Activated naive CD4-positive, alpha-beta T cell treated with anti-CD3 and anti-CD28 coated beads, Interleukin-2, amount 10 ng/mL, durations not matched to agents 7 days and 5 days (primary cell): ENCODE results near the gene PSME1.

Experiments
- CTCF ChIA-PET: fragments of 350-600 bp; sonication (Branson Sonifier 250); formaldehyde crosslinking; loops from one replicate; lab custom pipeline; 2021; ENCODE audit warnings: antibody characterized with exemption; lab: Charles Lee
- DNase-seq: peaks from one replicate; pipeline ENCODE4 v3.0.0-alpha.2; 2020
- H3K27ac Mint-ChIP-seq: one replicate; pipeline ENCODE4 v1.8.0; 2021; ENCODE audit warnings: mild to moderate bottlenecking, moderate library complexity, mixed read lengths
- H3K27me3 Mint-ChIP-seq: one replicate; pipeline ENCODE4 v1.8.0; 2021; ENCODE audit warnings: mild to moderate bottlenecking, mixed read lengths
- H3K36me3 Mint-ChIP-seq: one replicate; pipeline ENCODE4 v1.8.0; 2021; ENCODE audit warnings: mixed read lengths
- H3K4me1 Mint-ChIP-seq: one replicate; pipeline ENCODE4 v1.8.0; 2021; ENCODE audit warnings: mixed read lengths
- H3K4me3 Mint-ChIP-seq: one replicate; pipeline ENCODE4 v1.8.0; 2021; ENCODE audit warnings: mild to moderate bottlenecking, moderate library complexity, mixed read lengths
- H3K9me3 Mint-ChIP-seq: one replicate; pipeline ENCODE4 v1.8.0; 2021; ENCODE audit warnings: mixed read lengths

The PSME1 gene

DNA sequence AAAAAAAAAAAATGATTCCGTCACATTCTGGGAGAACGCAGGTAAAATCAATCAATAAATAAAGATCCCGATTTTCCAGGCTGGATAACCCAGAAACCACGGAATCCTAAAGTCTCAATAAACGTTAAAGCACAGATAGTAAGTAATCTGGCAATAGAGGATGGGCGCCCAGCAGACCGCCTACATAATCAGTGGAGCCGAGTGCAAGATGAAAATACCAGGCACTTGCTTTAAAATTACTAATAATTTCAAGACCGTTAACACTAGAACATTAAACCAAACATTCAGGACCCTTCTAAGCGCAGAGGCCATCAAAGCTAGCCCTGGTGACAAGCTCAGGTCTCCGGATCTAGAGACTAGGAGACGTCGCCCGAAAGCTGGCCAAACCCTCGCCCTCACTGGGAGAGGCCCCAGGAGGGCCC is 22.6 kb upstream of the PSME1 start:
- Mint-ChIP-seq H3K9me3 (no peaks in the 10 kb centered on the region), H3K27ac (peak overlapping the region; percentile 99), H3K27me3 (no peaks in the 10 kb centered on the region), H3K36me3 (peaks cover 34% of the 10 kb centered on the region), H3K4me3 (peak overlapping the region; percentile 87), H3K4me1 (peaks cover 46% of the 10 kb centered on the region)
- CTCF ChIA-PET, result interaction anchor here (0.7 to 2.2 kb wide), 6 partner anchors 18 to 129 kb away, joined by 3 to 9 read pairs (median 5); partner anchors contain the start of genes IRF9, RNF31 and TINF2
- DNase-seq, result no peak

DNA sequence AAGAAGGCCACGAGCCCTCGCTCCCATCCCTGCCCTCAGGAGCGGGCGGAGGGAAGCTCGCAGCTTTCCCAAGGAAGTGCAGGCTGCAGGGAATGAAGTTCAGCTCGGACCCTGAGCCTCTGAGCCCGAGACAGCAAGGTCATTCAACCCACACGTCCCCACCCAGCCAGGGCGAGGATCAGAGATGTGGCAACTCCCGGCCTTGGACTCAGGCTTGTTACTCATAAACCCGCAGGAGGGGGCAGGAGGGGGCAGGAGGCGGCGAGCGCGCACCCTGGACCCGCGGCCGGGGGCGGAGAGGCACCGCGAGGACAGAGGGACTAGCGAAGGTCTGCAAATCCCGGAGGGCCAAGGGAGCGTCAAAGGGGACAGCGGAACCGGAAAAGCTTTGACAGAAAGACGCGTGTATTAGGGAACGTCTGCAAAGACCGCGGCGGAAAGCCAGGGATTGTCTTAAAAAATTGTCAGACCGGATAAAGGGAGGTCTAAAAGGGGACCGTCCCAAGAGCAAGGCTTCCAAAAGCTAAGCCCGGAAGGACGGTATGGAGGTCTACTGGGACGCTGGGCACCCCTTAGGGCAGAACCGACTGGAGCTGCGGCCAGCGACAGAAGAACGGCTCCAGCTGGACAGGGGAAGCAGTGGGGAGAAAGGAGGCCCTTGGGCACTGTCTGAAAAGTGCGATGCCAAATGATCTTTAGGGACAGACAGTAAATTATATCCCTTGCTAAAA is 22.0 kb upstream of the PSME1 start:
- CTCF ChIA-PET, result interaction anchor here (0.7 to 2.5 kb wide), 11 partner anchors 9 to 129 kb away, joined by 3 to 9 read pairs (median 4); partner anchors contain the start of genes IRF9, PSME1, RNF31 and TINF2
- H3K27ac Mint-ChIP-seq, result peak overlapping the region; percentile 99
- peaks cover 42% of the 10 kb centered on the region for H3K4me1 Mint-ChIP-seq
- no peaks in the 10 kb centered on the region for H3K27me3 Mint-ChIP-seq
- peak; percentile 89 for DNase-seq
- H3K9me3 Mint-ChIP-seq, result no peaks in the 10 kb centered on the region
- peak overlapping the region; percentile 87 for H3K4me3 Mint-ChIP-seq
- peaks cover 40% of the 10 kb centered on the region for H3K36me3 Mint-ChIP-seq

DNA sequence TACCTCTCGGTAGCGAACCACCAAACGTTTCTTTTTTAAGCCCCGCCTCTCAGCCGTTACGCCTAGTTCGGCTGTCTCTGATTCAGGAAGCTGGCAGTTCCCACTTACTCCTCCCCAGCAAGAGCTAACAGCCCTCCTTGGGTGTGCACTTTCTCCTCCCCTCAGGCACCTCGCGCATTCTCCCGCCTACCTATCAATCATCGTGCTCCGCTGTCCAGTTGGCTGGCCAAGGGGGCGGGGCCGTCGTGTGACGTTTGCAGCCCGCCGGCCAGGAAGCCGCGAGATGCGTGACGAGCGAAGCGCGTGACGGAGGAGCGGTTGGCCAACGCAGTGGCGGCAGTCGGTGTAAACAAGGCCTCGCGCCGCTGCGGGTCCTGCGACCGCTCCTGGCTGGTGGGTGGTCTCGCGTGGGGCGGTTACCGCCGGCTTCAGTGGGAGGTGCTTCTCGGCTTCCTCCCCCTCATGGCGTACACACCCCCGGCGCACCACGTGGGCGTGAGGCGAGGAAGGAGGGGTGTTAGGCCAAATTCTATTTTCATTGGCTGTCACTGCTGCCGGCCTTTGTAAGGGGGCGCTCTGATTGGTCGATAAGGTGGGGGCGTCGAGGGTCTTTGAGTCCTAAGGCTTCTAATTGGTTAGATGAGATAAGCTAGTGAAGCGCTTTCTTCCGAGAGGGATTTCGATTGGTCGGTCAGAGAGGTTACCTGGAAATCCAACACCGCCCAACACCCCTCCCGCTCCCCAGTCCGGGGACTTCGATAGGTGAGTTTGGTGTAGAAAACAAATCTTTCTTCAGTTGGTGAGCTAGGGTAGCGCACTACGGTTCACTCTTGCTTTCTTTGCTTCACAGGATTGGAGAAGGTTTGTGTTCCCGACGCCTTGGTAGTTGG is 21.2 kb upstream of the PSME1 start, which contains the start of the genes DCAF11 and NRL:
DCAF11 (plus strand) TSS at position 246 of the 890 bp plus-strand sequence. CDS start 818 bp downstream, outside the sequence.
NRL (minus strand) TSS at position 418 of the 890 bp plus-strand sequence. CDS start 32,101 bp downstream, outside the sequence.
- H3K9me3 Mint-ChIP-seq, result no peaks in the 10 kb centered on the region
- H3K4me3 Mint-ChIP-seq, result peak within 1 kb of the TSS; percentile 87
- H3K4me1 Mint-ChIP-seq, result peaks cover 36% of the 10 kb centered on the region
- H3K27ac Mint-ChIP-seq, result peak within 1 kb of the TSS; percentile 99
- CTCF ChIA-PET, result interaction anchor here (0.9 to 2.5 kb wide), 14 partner anchors 10 to 194 kb away, joined by 3 to 9 read pairs (median 4); partner anchors contain the start of genes CIDEB, IRF9, PSME1 and RNF31
- H3K36me3 Mint-ChIP-seq, result peaks cover 48% of the 10 kb centered on the region
- peak; percentile 99 for DNase-seq
- no peaks in the 10 kb centered on the region for H3K27me3 Mint-ChIP-seq

DNA sequence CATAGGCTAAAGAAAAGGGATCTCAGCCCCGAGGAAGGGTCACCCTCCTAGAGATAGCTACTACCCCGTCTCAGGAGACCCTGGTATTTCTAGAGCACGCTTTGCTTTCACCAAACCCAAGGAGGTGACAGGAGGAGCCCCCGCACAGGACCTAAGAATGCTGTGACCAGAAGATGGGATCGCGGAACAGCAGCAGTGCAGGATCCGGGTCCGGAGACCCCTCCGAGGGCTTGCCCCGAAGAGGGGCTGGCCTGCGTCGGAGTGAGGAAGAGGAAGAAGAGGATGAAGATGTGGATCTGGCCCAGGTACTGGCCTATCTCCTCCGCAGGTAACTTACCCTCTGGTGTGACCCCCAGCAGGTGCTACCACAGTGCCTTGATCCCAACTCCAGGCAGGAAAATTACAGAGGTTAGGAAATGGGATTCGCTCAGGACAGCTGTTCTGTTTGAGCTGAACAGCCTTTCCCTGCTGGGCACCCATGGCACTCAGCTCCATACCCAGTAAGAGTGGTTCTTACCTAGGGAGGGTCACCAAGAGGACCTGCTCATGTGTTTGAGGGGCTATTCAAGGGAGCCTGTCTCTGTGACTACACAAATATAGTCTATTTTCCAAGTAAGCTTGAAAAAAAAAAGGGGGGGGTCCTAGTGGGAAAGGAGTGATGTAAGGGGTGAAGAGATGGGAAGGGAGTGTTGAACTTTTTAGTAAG is 20.4 kb upstream of the PSME1 start:
- CTCF ChIA-PET, result interaction anchor here (1.0 to 2.5 kb wide), 11 partner anchors 11 to 193 kb away, joined by 3 to 9 read pairs (median 4); partner anchors contain the start of genes CIDEB, IRF9 and PSME1
- Mint-ChIP-seq H3K9me3 (no peaks in the 10 kb centered on the region), H3K36me3 (peaks cover 51% of the 10 kb centered on the region), H3K27me3 (no peaks in the 10 kb centered on the region), H3K4me3 (peak overlapping the region; percentile 87), H3K27ac (peak overlapping the region; percentile 99), H3K4me1 (peaks cover 34% of the 10 kb centered on the region)
- DNase-seq, result no peak

DNA sequence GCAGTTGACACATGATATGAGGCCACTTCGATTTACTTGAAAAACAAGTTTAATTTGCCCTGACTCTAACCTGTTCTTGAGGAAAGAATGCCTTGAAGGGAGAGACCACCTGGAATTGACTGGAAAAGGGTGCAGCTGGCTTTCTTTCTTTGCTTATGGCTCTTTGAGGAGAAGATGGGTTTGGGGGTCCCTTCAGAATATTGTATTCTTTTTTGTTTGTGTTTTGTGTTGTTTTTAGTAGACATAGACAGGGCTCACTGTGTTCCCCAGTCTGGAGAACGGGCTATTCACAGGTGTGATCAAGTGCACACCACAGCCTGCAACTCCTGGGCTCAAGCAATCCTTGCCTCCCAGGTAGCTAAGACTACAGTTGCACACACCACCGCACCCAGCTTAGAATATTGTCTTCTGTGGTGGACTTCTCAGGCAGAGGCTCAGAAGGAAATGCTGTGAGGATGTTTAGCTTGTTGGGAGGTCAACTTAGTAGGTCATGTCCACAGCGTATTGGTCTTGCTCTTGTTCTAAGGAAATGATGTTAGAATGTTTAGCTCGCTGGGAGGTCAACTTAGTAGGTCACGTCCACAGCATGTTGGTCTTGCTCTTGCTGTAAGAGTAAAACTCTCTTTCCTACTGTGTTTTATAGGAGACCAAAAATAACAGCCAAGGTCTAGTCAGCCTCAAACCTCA is 19.7 kb upstream of the PSME1 start:
- H3K27ac Mint-ChIP-seq, result peak overlapping the region; percentile 99
- no peaks in the 10 kb centered on the region for H3K27me3 Mint-ChIP-seq
- peaks cover 55% of the 10 kb centered on the region for H3K36me3 Mint-ChIP-seq
- DNase-seq, result no peak
- H3K4me1 Mint-ChIP-seq, result peaks cover 32% of the 10 kb centered on the region
- H3K4me3 Mint-ChIP-seq, result peak overlapping the region; percentile 87
- CTCF ChIA-PET, result interaction anchor here (1.0 to 2.5 kb wide), 5 partner anchors 16 to 192 kb away, joined by 3 to 8 read pairs (median 6); partner anchors contain the start of genes CIDEB, IRF9 and PSME1
- no peaks in the 10 kb centered on the region for H3K9me3 Mint-ChIP-seq

- Mint-ChIP-seq H3K27me3 (no peaks in the 10 kb centered on the region), H3K4me1 (peaks cover 31% of the 10 kb centered on the region), H3K27ac (no peak overlapping the region), H3K36me3 (peaks cover 60% of the 10 kb centered on the region), H3K9me3 (no peaks in the 10 kb centered on the region), H3K4me3 (peak overlapping the region; percentile 87)
- no peak for DNase-seq
- CTCF ChIA-PET, result interaction anchor here (1.5 kb wide), 1 partner anchor 43 kb away, joined by 6 read pairs; the partner anchor contains the start of gene IRF9
Observed at GRCh38 chr14:24117179-24117578, 18.8 kb upstream of the PSME1 start.

GRCh38 chr14:24119691-24120090 is 16.3 kb upstream of the PSME1 start:
- no peaks in the 10 kb centered on the region for H3K27me3 Mint-ChIP-seq
- H3K4me1 Mint-ChIP-seq, result peaks cover 30% of the 10 kb centered on the region
- CTCF ChIA-PET, result interaction anchor here (1.6 kb wide), 1 partner anchor 11 kb away, joined by 4 read pairs; no protein-coding TSS in a partner anchor
- peaks cover 80% of the 10 kb centered on the region for H3K36me3 Mint-ChIP-seq
- H3K9me3 Mint-ChIP-seq, result no peaks in the 10 kb centered on the region
- no peak overlapping the region for H3K4me3 Mint-ChIP-seq
- DNase-seq, result no peak
- H3K27ac Mint-ChIP-seq, result no peak overlapping the region

- Mint-ChIP-seq H3K4me3 (no peak overlapping the region), H3K36me3 (peaks cover 71% of the 10 kb centered on the region)
- CTCF ChIA-PET, result no interaction called here
Observed at GRCh38 chr14:24121210-24121609, 14.8 kb upstream of the PSME1 start.

GRCh38 chr14:24122416-24122815 is 13.6 kb upstream of the PSME1 start:
- DNase-seq, result peak; percentile 5
- Mint-ChIP-seq H3K4me1 (peaks cover 9% of the 10 kb centered on the region), H3K36me3 (peaks cover 61% of the 10 kb centered on the region), H3K27me3 (no peaks in the 10 kb centered on the region), H3K4me3 (no peak overlapping the region), H3K27ac (no peak overlapping the region), H3K9me3 (no peaks in the 10 kb centered on the region)
- CTCF ChIA-PET, result interaction anchor here (1.4 kb wide), 1 partner anchor 14 kb away, joined by 4 read pairs; no protein-coding TSS in a partner anchor

More at GRCh38 chr14:24121210-24121609, 14.8 kb upstream of the PSME1 start:
- no peak overlapping the region for H3K27ac Mint-ChIP-seq
- H3K9me3 Mint-ChIP-seq, result no peaks in the 10 kb centered on the region
- no peak for DNase-seq
- H3K4me1 Mint-ChIP-seq, result peaks cover 20% of the 10 kb centered on the region
- no peaks in the 10 kb centered on the region for H3K27me3 Mint-ChIP-seq

DNA sequence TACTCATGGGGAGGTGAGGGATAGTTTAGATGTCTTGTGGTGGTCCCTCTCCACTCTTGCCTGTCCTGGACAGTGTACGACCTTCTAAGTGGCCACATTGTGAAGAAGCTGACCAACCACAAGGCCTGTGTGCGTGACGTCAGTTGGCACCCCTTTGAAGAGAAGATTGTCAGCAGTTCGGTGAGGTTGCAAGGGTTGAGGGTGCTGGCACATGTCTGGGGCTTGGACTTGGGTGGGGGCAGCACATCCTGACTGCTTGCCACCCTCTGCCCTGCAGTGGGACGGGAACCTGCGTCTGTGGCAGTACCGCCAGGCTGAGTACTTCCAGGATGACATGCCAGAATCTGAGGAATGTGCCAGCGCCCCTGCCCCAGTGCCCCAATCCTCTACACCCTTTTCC is 13.1 kb upstream of the PSME1 start:
- peak; percentile 14 for DNase-seq
- no peaks in the 10 kb centered on the region for H3K27me3 Mint-ChIP-seq
- H3K27ac Mint-ChIP-seq, result no peak overlapping the region
- peaks cover 56% of the 10 kb centered on the region for H3K36me3 Mint-ChIP-seq
- peaks cover 4% of the 10 kb centered on the region for H3K4me1 Mint-ChIP-seq
- CTCF ChIA-PET, result interaction anchor here (1.4 kb wide), 1 partner anchor 14 kb away, joined by 4 read pairs; no protein-coding TSS in a partner anchor
- H3K9me3 Mint-ChIP-seq, result no peaks in the 10 kb centered on the region
- H3K4me3 Mint-ChIP-seq, result no peak overlapping the region

- H3K27ac Mint-ChIP-seq, result no peak overlapping the region
- peak; percentile 3 for DNase-seq
- CTCF ChIA-PET, result interaction anchor here (2.0 kb wide), 1 partner anchor 10 kb away, joined by 5 read pairs; no protein-coding TSS in a partner anchor
- no peaks in the 10 kb centered on the region for H3K27me3 Mint-ChIP-seq
- no peak overlapping the region for H3K4me3 Mint-ChIP-seq
- no peaks in the 10 kb centered on the region for H3K9me3 Mint-ChIP-seq
- H3K4me1 Mint-ChIP-seq, result no peaks in the 10 kb centered on the region
- peaks cover 48% of the 10 kb centered on the region for H3K36me3 Mint-ChIP-seq
Observed at GRCh38 chr14:24123424-24124417, 12.3 kb upstream of the PSME1 start.
